ENCODE results near the gene NEK6.

NEK6 gene

GRCh38 chr9:124355039-124355940, 97.5 kb downstream of the NEK6 start:
- no peak for DNase-seq (ENCODE audit: low spot score)

- DNase-seq (ENCODE audit: low spot score): no peak
These were observed 98.4 kb downstream of the NEK6 start for GRCh38 chr9:124355941-124356744.

GRCh38 chr9:124356745-124357390, 99.1 kb downstream of the NEK6 start:
- DNase-seq (ENCODE audit: low spot score): no peak

- no peak for DNase-seq (ENCODE audit: low spot score)
These were observed 100.1 kb downstream of the NEK6 start for GRCh38 chr9:124357721-124358361.

- DNase-seq (ENCODE audit: low spot score): no peak
These were observed 100.9 kb downstream of the NEK6 start for GRCh38 chr9:124358631-124359030.

GRCh38 chr9:124359426-124359825, 101.7 kb downstream of the NEK6 start:
- DNase-seq (ENCODE audit: low spot score): no peak

GRCh38 chr9:124359855-124360678, 102.3 kb downstream of the NEK6 start:
- no peak for DNase-seq (ENCODE audit: low spot score)

GRCh38 chr9:124361128-124361527, 103.4 kb downstream of the NEK6 start:
- DNase-seq (ENCODE audit: low spot score): no peak

GRCh38 chr9:124363326-124364096, 105.8 kb downstream of the NEK6 start:
- no peak for DNase-seq (ENCODE audit: low spot score)

- no peak for DNase-seq (ENCODE audit: low spot score)
These were observed 106.4 kb downstream of the NEK6 start for GRCh38 chr9:124364141-124364540.

GRCh38 chr9:124365036-124365435, 107.3 kb downstream of the NEK6 start:
- DNase-seq (ENCODE audit: low spot score): peak; percentile 65

GRCh38 chr9:124366476-124367220, 108.9 kb downstream of the NEK6 start:
- DNase-seq (ENCODE audit: low spot score): no peak

GRCh38 chr9:124368692-124369091, 110.9 kb downstream of the NEK6 start:
- DNase-seq (ENCODE audit: low spot score): no peak

- no peak for DNase-seq (ENCODE audit: low spot score)
These were observed 111.6 kb downstream of the NEK6 start for GRCh38 chr9:124369231-124369797.

- DNase-seq (ENCODE audit: low spot score): no peak
These were observed 113.3 kb downstream of the NEK6 start for GRCh38 chr9:124370896-124371582.

GRCh38 chr9:124372038-124372437, 114.3 kb downstream of the NEK6 start:
- no peak for DNase-seq (ENCODE audit: low spot score)

- DNase-seq (ENCODE audit: low spot score): no peak
These were observed 115.6 kb downstream of the NEK6 start for GRCh38 chr9:124373386-124373785.

- DNase-seq (ENCODE audit: low spot score): no peak
These were observed 116.1 kb downstream of the NEK6 start for GRCh38 chr9:124373851-124374250.

- DNase-seq (ENCODE audit: low spot score): no peak
These were observed 118.0 kb downstream of the NEK6 start for GRCh38 chr9:124375726-124376125.
